PC-3 (cell line): ENCODE results near the gene DLG2.

Experiments
- CTCF ChIP-seq: fragments of 300-600 bp; sonication (generic); conservative IDR thresholded peaks from 2 replicates; pipeline ENCODE4 v1.5.1; 2017; ENCODE audit warnings: antibody characterized with exemption, low read depth, mild to moderate bottlenecking, low read length
- EZH2 ChIP-seq: fragments of 300-600 bp; sonication (generic); IDR thresholded peaks from one replicate; pipeline ENCODE4 v1.6.1; 2017; ENCODE audit warnings: antibody characterized with exemption, mild to moderate bottlenecking, low read length; ENCODE audit not compliant: unreplicated experiment
- EZH2phosphoT487 ChIP-seq: fragments of 300-600 bp; sonication (generic); IDR thresholded peaks from 2 replicates; pipeline ENCODE4 v1.6.1; 2018; ENCODE audit warnings: mild to moderate bottlenecking, antibody characterized with exemption, low read length, borderline replicate concordance

- TF ChIP-seq CTCF = no peak
- no peak for TF ChIP-seq EZH2
- TF ChIP-seq EZH2phosphoT487 = no peak
These were observed 1948.1 kb downstream of the DLG2 start for GRCh38 chr11:83678831-83679584.
